GM23338 (cell line): Measurements from ENCODE around the gene MYOZ3. TPM values are rescaled to one million over a fixed set of nuclear protein-coding genes. Genes with fewer than 3 reads are reported as not detected.

ENCODE experiments used
- ATAC-seq: fragments of 200-7000 bp; cut with Tn5 transposase; 3 replicates; pipeline ENCODE4 v1.9.1; 2020
- DNase-seq: peaks from one replicate; pipeline ENCODE4 v3.0.0-alpha.2; 2015; ENCODE audit warnings: low spot score
- H2AFZ ChIP-seq: fragments of 200-600 bp; sonication (generic); 2 replicates; pipeline ENCODE4 v1.8.0; 2016; ENCODE audit warnings: antibody characterized with exemption, mild to moderate bottlenecking, moderate library complexity
- H3F3A ChIP-seq: fragments of 200-600 bp; sonication (generic); replicated peaks from 2 replicates; pipeline ENCODE4 v1.8.0; 2017; ENCODE audit warnings: antibody characterized with exemption, mixed run types, low read depth
- H3K27ac ChIP-seq: fragments of 200-600 bp; sonication (generic); 2 replicates; pipeline ENCODE4 v1.6.1; 2016; ENCODE audit warnings: low read depth
- H3K27me3 ChIP-seq: fragments of 200-600 bp; sonication (generic); 2 replicates; pipeline ENCODE4 v1.8.0; 2016; ENCODE audit warnings: mild to moderate bottlenecking, mixed run types, moderate library complexity; ENCODE audit not compliant: insufficient read depth
- H3K36me3 ChIP-seq: fragments of 200-600 bp; sonication (generic); 2 replicates; pipeline ENCODE4 v1.8.0; 2016; ENCODE audit warnings: mild to moderate bottlenecking; ENCODE audit not compliant: insufficient read depth
- H3K4me1 ChIP-seq: fragments of 200-600 bp; sonication (generic); 2 replicates; pipeline ENCODE4 v1.8.0; 2016; ENCODE audit warnings: mild to moderate bottlenecking, moderate library complexity; ENCODE audit not compliant: insufficient read depth
- H3K4me2 ChIP-seq: fragments of 200-600 bp; sonication (generic); 2 replicates; pipeline ENCODE4 v1.7.1; 2017; ENCODE audit warnings: mixed run types
- H3K4me3 ChIP-seq: fragments of 200-600 bp; sonication (generic); 2 replicates; pipeline ENCODE4 v1.6.1; 2016; ENCODE audit warnings: mixed run types
- H3K79me2 ChIP-seq: fragments of 200-600 bp; sonication (generic); replicated peaks from 2 replicates; pipeline ENCODE4 v1.8.0; 2017; ENCODE audit warnings: mild to moderate bottlenecking; ENCODE audit not compliant: insufficient read depth
- H3K9me2 ChIP-seq: fragments of 200-600 bp; sonication (generic); 2 replicates; pipeline ENCODE4 v1.8.0; 2017; ENCODE audit not compliant: insufficient read depth
- H4K20me1 ChIP-seq: fragments of 200-600 bp; sonication (generic); replicated peaks from 2 replicates; pipeline ENCODE4 v1.8.0; 2017; ENCODE audit warnings: mild to moderate bottlenecking; ENCODE audit not compliant: insufficient read depth
- H3K27ac Mint-ChIP-seq: 2 replicates; pipeline ENCODE4 v1.8.0; 2020; ENCODE audit warnings: inconsistent platforms, mild to moderate bottlenecking, moderate library complexity, mixed read lengths
- H3K27me3 Mint-ChIP-seq: 3 replicates; pipeline ENCODE4 v1.8.0; 2022; ENCODE audit warnings: low read depth, mild to moderate bottlenecking, moderate library complexity, mixed read lengths, inconsistent platforms; ENCODE audit not compliant: insufficient read depth, poor library complexity
- H3K36me3 Mint-ChIP-seq: 3 replicates; pipeline ENCODE4 v1.8.0; 2021; ENCODE audit warnings: low read depth, mild to moderate bottlenecking, inconsistent platforms, moderate library complexity, mixed read lengths
- H3K4me1 Mint-ChIP-seq: 3 replicates; pipeline ENCODE4 v1.8.0; 2020; ENCODE audit warnings: mild to moderate bottlenecking, inconsistent platforms, mixed read lengths
- H3K4me3 Mint-ChIP-seq: 3 replicates; pipeline ENCODE4 v1.8.0; 2021; ENCODE audit warnings: moderate library complexity, mild to moderate bottlenecking, inconsistent platforms, mixed read lengths
- H3K9me3 Mint-ChIP-seq: 3 replicates; pipeline ENCODE4 v1.8.0; 2020; ENCODE audit warnings: moderate library complexity, mild to moderate bottlenecking, inconsistent platforms, mixed read lengths
- CREB1 ChIP-seq: fragments of 250-450 bp; sonication (Bioruptor Pico); IDR thresholded peaks from 2 replicates; pipeline ENCODE4 v1.5.0; 2020; ENCODE audit warnings: low read depth, mild to moderate bottlenecking, moderate library complexity
- CTCF ChIP-seq, 2 experiments: fragments of 200-600 bp in 1 of 2; sonication (generic) in 1 of 2; conservative IDR thresholded peaks; 2 replicates each; pipeline versions ENCODE4 v1.5.1 to v1.6.1; 2016 to 2017; ENCODE audit warnings: antibody characterized with exemption in 2 of 2, low read depth in 2 of 2, mild to moderate bottlenecking in 2 of 2, moderate library complexity in 1 of 2
- POLR2AphosphoS5 ChIP-seq: IDR thresholded peaks from 2 replicates; pipeline ENCODE4 v1.6.1; 2016; ENCODE audit warnings: antibody characterized with exemption, low read depth
- REST ChIP-seq: IDR thresholded peaks from one replicate; pipeline ENCODE4 v1.6.1; 2018; ENCODE audit warnings: antibody characterized with exemption; ENCODE audit not compliant: unreplicated experiment
- ZNF114 ChIP-seq: fragments of 250-450 bp; sonication (Bioruptor Pico); IDR thresholded peaks from 2 replicates; pipeline ENCODE4 v1.5.0; 2020; ENCODE audit warnings: mild to moderate bottlenecking, moderate library complexity
- polyA plus RNA-seq: library from polyadenylated mRNA; unstranded; fragments of >200 nt; fragmentation: Nextera tagmentation; extraction: Ambion mirVana; gene quantifications from 2 replicates; pipeline ENCODE4 v1.2.1, GENCODE V29; 2016
- total RNA-seq: library from RNA; depleted of rRNA; stranded (reverse); fragments of >200 nt; shearing (Covaris generic); gene quantifications from 2 replicates; pipeline ENCODE4 v1.2.3, GENCODE V29; 2014

Gene MYOZ3
- total and polyA plus RNA-seq, 2 experiments from 2014 or later, result 12.7 to 13.8 TPM

DNA sequence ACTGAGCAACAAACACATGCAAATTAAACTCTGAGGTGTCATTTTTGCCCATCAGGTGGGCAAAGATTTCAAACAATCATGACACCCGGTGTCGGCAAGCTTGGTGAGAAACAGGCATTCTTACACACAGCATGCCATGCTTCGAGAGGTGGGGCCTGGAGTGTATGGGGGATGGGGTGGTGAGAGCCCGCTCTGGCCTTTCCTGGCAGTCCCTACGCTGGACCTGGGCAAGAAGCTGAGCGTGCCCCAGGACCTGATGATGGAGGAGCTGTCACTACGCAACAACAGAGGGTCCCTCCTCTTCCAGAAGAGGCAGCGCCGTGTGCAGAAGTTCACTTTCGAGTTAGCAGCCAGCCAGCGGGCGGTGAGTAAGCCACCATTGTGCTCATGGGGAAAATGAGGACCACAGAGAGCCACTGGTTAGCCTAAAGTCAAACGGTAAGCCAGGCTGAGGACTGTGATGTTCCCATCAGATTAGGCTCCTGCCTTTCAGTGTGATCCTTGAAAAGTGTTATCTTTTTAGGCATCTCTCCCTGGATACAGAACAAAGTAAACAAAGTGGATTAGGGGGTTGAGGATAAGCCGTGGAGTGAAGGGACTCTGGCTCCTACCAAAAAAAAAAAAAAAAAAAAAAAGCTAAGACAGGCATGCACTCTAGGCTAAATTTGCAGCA is 9.4 kb downstream of the MYOZ3 start:
- no peaks in the 10 kb centered on the region for H3K27me3 ChIP-seq
- H3K27me3 Mint-ChIP-seq, result peaks cover 2% of the 10 kb centered on the region
- DNase-seq, result peak; percentile 42

DNA sequence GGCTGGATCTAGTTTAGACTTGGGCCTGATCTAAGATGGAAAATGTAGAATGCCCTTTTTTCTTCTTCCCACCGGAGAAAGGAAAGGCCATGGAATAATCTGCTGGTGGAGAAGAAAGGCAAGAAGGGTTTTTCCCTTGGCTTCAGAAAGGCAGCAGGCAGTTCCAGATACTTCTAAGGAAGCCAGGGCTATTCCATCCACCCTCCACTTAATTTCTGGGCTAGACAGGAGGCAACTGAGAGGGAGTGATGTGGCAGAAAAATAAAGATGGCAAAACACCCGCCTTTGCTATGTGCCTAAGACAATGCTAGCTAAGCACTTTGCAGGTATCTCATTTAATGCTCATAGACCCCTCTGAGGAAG is 9.9 kb downstream of the MYOZ3 start:
- Mint-ChIP-seq H3K4me3 (peak overlapping the region; percentile 91), H3K4me1 (peaks cover 35% of the 10 kb centered on the region), H3K9me3 (peaks cover 4% of the 10 kb centered on the region; the same call in 1 of the 3 replicates), H3K27me3 (peaks cover 2% of the 10 kb centered on the region), H3K27ac (peak overlapping the region; percentile 89), H3K36me3 (peaks cover 35% of the 10 kb centered on the region)
- H3K4me1 ChIP-seq, result peaks cover 27% of the 10 kb centered on the region
- peaks cover 26% of the 10 kb centered on the region for H3F3A ChIP-seq
- no peaks in the 10 kb centered on the region for H3K9me2 ChIP-seq
- peaks cover 19% of the 10 kb centered on the region for H3K79me2 ChIP-seq
- DNase-seq (no peak), ATAC-seq (no peak)
- no peaks in the 10 kb centered on the region; the same call in 1 of the 2 replicates for H3K36me3 ChIP-seq
- TF ChIP-seq REST, result no peak
- TF ChIP-seq POLR2AphosphoS5, result no peak
- no peak for TF ChIP-seq CREB1
- no peak for TF ChIP-seq ZNF114 (CRISPR knock-in tag)
- H3K4me3 ChIP-seq, result peak overlapping the region; percentile 77
- peak overlapping the region; percentile 95 for H3K27ac ChIP-seq
- H3K27me3 ChIP-seq, result no peaks in the 10 kb centered on the region
- peak overlapping the region; percentile 83 for H2AFZ ChIP-seq
- no peaks in the 10 kb centered on the region for H4K20me1 ChIP-seq
- peak overlapping the region; percentile 96 for H3K4me2 ChIP-seq

More for the DNA sequence above, 9.4 kb downstream of the MYOZ3 start:
- Mint-ChIP-seq H3K4me3 (peak overlapping the region; percentile 91), H3K9me3 (peaks cover 4% of the 10 kb centered on the region; the same call in 1 of the 3 replicates), H3K36me3 (peaks cover 31% of the 10 kb centered on the region), H3K4me1 (peaks cover 35% of the 10 kb centered on the region), H3K27ac (peak overlapping the region; percentile 89)
- no peaks in the 10 kb centered on the region; the same call in 1 of the 2 replicates for H3K36me3 ChIP-seq
- H4K20me1 ChIP-seq, result no peaks in the 10 kb centered on the region
- peaks cover 26% of the 10 kb centered on the region for H3F3A ChIP-seq
- no peak for TF ChIP-seq CTCF (conservative IDR thresholded peaks at IDR 0.05; ENCODE audit: low read depth in 2 of 2)
- no peak for TF ChIP-seq CREB1
- H3K27ac ChIP-seq, result peak overlapping the region; percentile 95
- H3K4me2 ChIP-seq, result peak overlapping the region; percentile 96
- no peaks in the 10 kb centered on the region for H3K9me2 ChIP-seq
- H3K79me2 ChIP-seq, result peaks cover 19% of the 10 kb centered on the region
- no peak overlapping the region for H2AFZ ChIP-seq
- peak; percentile 6 for ATAC-seq
- peak overlapping the region; percentile 77 for H3K4me3 ChIP-seq
- H3K4me1 ChIP-seq, result peaks cover 27% of the 10 kb centered on the region
